H1 (cell line): ENCODE measurements around the gene CYB5B. TPM values are rescaled to one million over a fixed set of nuclear protein-coding genes. Genes with fewer than 3 reads are reported as not detected.

ENCODE experiments used
- CTCF ChIA-PET: fragments of 300-600 bp; sonication (Branson Sonifier 250); formaldehyde crosslinking; loops from one replicate; lab custom pipeline; 2021; ENCODE audit not compliant: partially characterized antibody; lab: Charles Lee
- POLR2A ChIA-PET: fragments of 300-600 bp; sonication (Branson Sonifier 250); formaldehyde crosslinking; loops from one replicate; lab custom pipeline; 2021; ENCODE audit warnings: inconsistent platforms; ENCODE audit not compliant: partially characterized antibody; lab: Charles Lee
- DNase-seq, 2 experiments: peaks; one replicate each; pipeline versions ENCODE4 v3.0.0 to v3.0.0-alpha.2; 2010 to 2022; ENCODE audit warnings: low spot score in 2 of 2, low read depth in 1 of 2, mixed read lengths in 1 of 2
- FAIRE-seq: peaks from 2 replicates; lab custom pipeline; 2011; peaks lifted over from hg19 to GRCh38; lab: Jason Lieb, UNC
- H2AFZ ChIP-seq: 2 replicates; pipeline ENCODE4 v1.8.1; 2012; ENCODE audit warnings: low read length, inconsistent platforms
- H2AK5ac ChIP-seq: 2 replicates; pipeline ENCODE4 v1.6.1; 2013; ENCODE audit warnings: low read depth, low read length
- H2BK120ac ChIP-seq: replicated peaks from 2 replicates; pipeline ENCODE3; 2013; ENCODE audit warnings: low read depth, low read length, inconsistent platforms
- H2BK12ac ChIP-seq: 2 replicates; pipeline ENCODE4 v1.6.1; 2013; ENCODE audit warnings: low read depth, low read length
- H2BK15ac ChIP-seq: 2 replicates; pipeline ENCODE4 v1.6.1; 2013; ENCODE audit warnings: low read length
- H2BK20ac ChIP-seq: 2 replicates; pipeline ENCODE4 v1.6.1; 2013; ENCODE audit warnings: low read length
- H2BK5ac ChIP-seq: 2 replicates; pipeline ENCODE4 v1.6.1; 2013; ENCODE audit warnings: low read depth, low read length
- H3K14ac ChIP-seq: 2 replicates; pipeline ENCODE4 v1.6.1; 2013; ENCODE audit warnings: inconsistent platforms; ENCODE audit not compliant: insufficient read length
- H3K18ac ChIP-seq: 2 replicates; pipeline ENCODE4 v1.6.1; 2013; ENCODE audit warnings: low read length; ENCODE audit errors: extremely low read depth
- H3K23ac ChIP-seq: 2 replicates; pipeline ENCODE4 v1.6.1; 2013; ENCODE audit warnings: inconsistent platforms; ENCODE audit not compliant: insufficient read length
- H3K23me2 ChIP-seq: 2 replicates; pipeline ENCODE4 v1.6.1; 2013; ENCODE audit warnings: low read depth, low read length
- H3K27ac ChIP-seq: 2 replicates; pipeline ENCODE4 v1.6.1; 2011; ENCODE audit warnings: low read depth, low read length, inconsistent platforms
- H3K27me3 ChIP-seq, 4 experiments: replicated peaks in 1 of 4; 1 replicate in 1 of 4; 2 replicates in 3 of 4; pipeline versions ENCODE4 v1.6.1 to v1.8.1; 2011 to 2013; ENCODE audit warnings: low read length in 3 of 4, mild to moderate bottlenecking in 3 of 4, inconsistent platforms in 2 of 4, mixed read lengths in 2 of 4, moderate library complexity in 1 of 4; ENCODE audit not compliant: control insufficient read depth in 3 of 4, insufficient read depth in 3 of 4; ENCODE audit errors: extremely low read depth in 1 of 4
- H3K36me3 ChIP-seq, 4 experiments: 2 replicates each; pipeline versions ENCODE4 v1.6.1 to v1.8.1; 2011 to 2013; ENCODE audit warnings: mild to moderate bottlenecking in 4 of 4, low read length in 3 of 4, moderate library complexity in 2 of 4, control low read depth in 1 of 4, inconsistent platforms in 1 of 4; ENCODE audit not compliant: insufficient read depth in 4 of 4, control insufficient read depth in 2 of 4
- H3K4ac ChIP-seq: replicated peaks from 2 replicates; pipeline ENCODE3; 2013; ENCODE audit warnings: low read length, low read depth, mixed read lengths, inconsistent platforms; ENCODE audit not compliant: insufficient read length
- H3K4me1 ChIP-seq, 4 experiments: replicated peaks in 1 of 4; 1 replicate in 1 of 4; 2 replicates in 3 of 4; pipeline versions ENCODE4 v1.6.1 to v1.8.1; 2011 to 2013; ENCODE audit warnings: low read length in 3 of 4, inconsistent platforms in 2 of 4, mixed read lengths in 1 of 4; ENCODE audit not compliant: insufficient read depth in 4 of 4, control insufficient read depth in 3 of 4
- H3K4me2 ChIP-seq, 2 experiments: 2 replicates each; pipeline versions ENCODE4 v1.6.1 to v1.8.1; 2011 to 2013; ENCODE audit warnings: low read depth in 2 of 2, low read length in 2 of 2, control low read depth in 1 of 2, inconsistent platforms in 1 of 2, mild to moderate bottlenecking in 1 of 2; ENCODE audit not compliant: insufficient read depth in 1 of 2
- H3K4me3 ChIP-seq, 4 experiments: fragments of 200-600, 300-600 bp in 1 of 4; sonication (generic), shearing (Covaris generic), sonication (Bioruptor Twin) in 1 of 4; 2 replicates each; pipeline versions ENCODE4 v1.5.1 to v1.8.1; 2011 to 2016; ENCODE audit warnings: low read length in 4 of 4, low read depth in 3 of 4, control low read depth in 2 of 4, inconsistent platforms in 2 of 4, mild to moderate bottlenecking in 2 of 4, mixed read lengths in 1 of 4, moderate library complexity in 1 of 4; ENCODE audit not compliant: insufficient read depth in 2 of 4; ENCODE audit errors: extremely low read depth in 1 of 4
- H3K56ac ChIP-seq: replicated peaks from 2 replicates; pipeline ENCODE3; 2013; ENCODE audit warnings: low read depth, mild to moderate bottlenecking, mixed read lengths, low read length, inconsistent platforms; ENCODE audit not compliant: insufficient read length
- H3K79me1 ChIP-seq: 2 replicates; pipeline ENCODE4 v1.6.1; 2013; ENCODE audit warnings: low read depth, low read length, control low read depth
- H3K79me2 ChIP-seq, 2 experiments: 2 replicates each; pipeline versions ENCODE4 v1.6.1 to v1.8.1; 2012 to 2013; ENCODE audit warnings: low read length in 2 of 2, mild to moderate bottlenecking in 2 of 2, inconsistent platforms in 1 of 2; ENCODE audit not compliant: insufficient read depth in 2 of 2, control insufficient read depth in 1 of 2
- H3K9ac ChIP-seq, 4 experiments: replicated peaks in 1 of 4; 1 replicate in 1 of 4; 2 replicates in 3 of 4; pipeline versions ENCODE4 v1.6.1 to v1.8.1; 2011 to 2013; ENCODE audit warnings: low read depth in 3 of 4, low read length in 3 of 4, control low read depth in 2 of 4, mild to moderate bottlenecking in 2 of 4, moderate library complexity in 2 of 4, inconsistent platforms in 1 of 4; ENCODE audit errors: extremely low read depth in 1 of 4
- H3K9me3 ChIP-seq, 2 experiments: 2 replicates each; pipeline versions ENCODE4 v1.6.1 to v1.8.1; 2012 to 2013; ENCODE audit warnings: mild to moderate bottlenecking in 2 of 2, moderate library complexity in 2 of 2, control low read depth in 1 of 2, inconsistent platforms in 1 of 2, low read depth in 1 of 2, low read length in 1 of 2, mixed read lengths in 1 of 2; ENCODE audit not compliant: insufficient read depth in 2 of 2
- H4K20me1 ChIP-seq, 2 experiments: replicated peaks in 1 of 2; 2 replicates each; pipeline versions ENCODE3 to v1.8.1; 2011 to 2013; ENCODE audit warnings: inconsistent platforms in 2 of 2, low read length in 2 of 2, mild to moderate bottlenecking in 1 of 2; ENCODE audit not compliant: insufficient read depth in 2 of 2, control insufficient read depth in 1 of 2
- H4K5ac ChIP-seq: 2 replicates; pipeline ENCODE4 v1.6.1; 2013; ENCODE audit warnings: low read length, low read depth, mixed read lengths, inconsistent platforms; ENCODE audit not compliant: insufficient read length
- H4K8ac ChIP-seq: 2 replicates; pipeline ENCODE4 v1.8.0; 2013; ENCODE audit warnings: mild to moderate bottlenecking, moderate library complexity, low read length, inconsistent platforms; ENCODE audit not compliant: insufficient read depth; ENCODE audit errors: extremely low read depth
- H4K91ac ChIP-seq: replicated peaks from 2 replicates; pipeline ENCODE3; 2013; ENCODE audit warnings: low read length, mixed read lengths, inconsistent platforms; ENCODE audit not compliant: insufficient read length
- EGR1 ChIP-seq: IDR thresholded peaks from 2 replicates; pipeline ENCODE4 v1.6.1; 2011; ENCODE audit warnings: low read depth, low read length, borderline replicate concordance
- FOSL1 ChIP-seq: IDR thresholded peaks from 2 replicates; pipeline ENCODE4 v1.6.1; 2011; ENCODE audit warnings: mild to moderate bottlenecking, low read depth, low read length, moderate library complexity; ENCODE audit not compliant: insufficient read depth
- GABPA ChIP-seq: IDR thresholded peaks from 2 replicates; pipeline ENCODE4 v1.6.1; 2011; ENCODE audit warnings: mild to moderate bottlenecking, low read length, moderate library complexity, borderline replicate concordance; ENCODE audit not compliant: insufficient read depth
- HDAC6 ChIP-seq: IDR thresholded peaks from one replicate; pipeline ENCODE4 v1.7.1; 2012; ENCODE audit warnings: low read depth, mild to moderate bottlenecking, inconsistent platforms, low read length, moderate library complexity
- JUN ChIP-seq: IDR thresholded peaks from 2 replicates; pipeline ENCODE4 v1.6.1; 2011; ENCODE audit warnings: low read depth, mild to moderate bottlenecking, improper control_type of control experiment, low read length
- JUND ChIP-seq: IDR thresholded peaks from 2 replicates; pipeline ENCODE4 v1.6.1; 2011; ENCODE audit warnings: mild to moderate bottlenecking, improper control_type of control experiment, low read length
- SP2 ChIP-seq: IDR thresholded peaks from 2 replicates; pipeline ENCODE4 v1.6.1; 2012; ENCODE audit warnings: mild to moderate bottlenecking, low read length, inconsistent platforms
- TAF7 ChIP-seq: optimal IDR thresholded peaks from 2 replicates; pipeline ENCODE3; 2011; ENCODE audit warnings: low read depth, mild to moderate bottlenecking, inconsistent platforms, low read length, moderate library complexity, borderline replicate concordance
- TEAD4 ChIP-seq: IDR thresholded peaks from 2 replicates; pipeline ENCODE4 v1.6.1; 2012; ENCODE audit warnings: low read depth, low read length, inconsistent platforms, mixed read lengths
- polyA plus RNA-seq, 7 experiments: library from polyadenylated mRNA; depleted of rRNA in 3 of 7; stranded (reverse) in 5 of 7; unstranded in 2 of 7; fragments of >200 nt in 5 of 7; fragments of 200-250 nt in 2 of 7; gene quantifications; 1 replicate in 5 of 7; 2 replicates in 1 of 7; 4 replicates in 1 of 7; pipeline versions ENCODE4 v1.2.1 to v1.2.3, GENCODE V29; 2011 to 2013; ENCODE audit warnings: missing spikeins in 2 of 7, mixed read lengths in 2 of 7
- total RNA-seq: library from RNA; stranded (reverse); fragmentation: NEBNext Ultra II Directional; extraction: Animal tissue kit (Norgen Biotek cat#: 25700); gene quantifications from 2 replicates; pipeline ENCODE4 v1.2.1, GENCODE V29; 2021
- TF ChIP-seq, protein P1 (sequence below): IDR thresholded peaks from 2 replicates; pipeline ENCODE4 v1.6.1; 2011; ENCODE audit warnings: low read depth, mild to moderate bottlenecking, low read length; ENCODE audit not compliant: insufficient read depth
- TF ChIP-seq, protein P2 (sequence below): IDR thresholded peaks from 2 replicates; pipeline ENCODE4 v1.6.1; 2012; ENCODE audit warnings: inconsistent platforms
- TF ChIP-seq, protein P3 (sequence below): IDR thresholded peaks from 2 replicates; pipeline ENCODE4 v1.6.1; 2011; ENCODE audit warnings: low read length, improper control_type of control experiment
- TF ChIP-seq, protein P4 (sequence below): IDR thresholded peaks from 2 replicates; pipeline ENCODE4 v1.6.1; 2012; ENCODE audit warnings: inconsistent platforms

Gene CYB5B
- total and polyA plus RNA-seq, 2 of the 8 experiments (the other 6 are each of a cell fraction or from before 2014, with no cell fraction given): 108 to 127 TPM

DNA sequence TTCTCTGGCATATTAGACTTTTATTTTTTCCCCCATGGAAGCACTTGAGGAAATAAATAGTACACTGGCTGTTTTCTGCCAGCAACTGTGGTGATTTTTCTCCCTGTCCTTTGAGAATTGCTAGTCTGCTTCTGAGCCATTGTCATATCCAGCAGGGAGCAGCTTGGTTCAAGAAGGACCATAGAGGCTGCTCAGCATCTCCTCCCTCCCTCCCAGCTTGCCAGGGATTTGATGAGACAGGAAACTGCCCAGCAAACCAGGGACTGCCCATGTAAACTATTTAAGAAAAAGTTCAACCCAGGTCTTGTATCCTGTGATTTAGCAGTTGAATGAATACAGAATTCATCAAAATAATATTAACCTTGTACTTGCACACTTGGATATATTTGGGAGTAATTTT, 39.5 kb downstream of the CYB5B start:
- Histone ChIP-seq H3K14ac (no peak overlapping the region), H3K79me1 (no peaks in the 10 kb centered on the region), H3K9me3 (no peaks in the 10 kb centered on the region), H3K56ac (no peak overlapping the region), H2BK120ac (no peak overlapping the region), H4K8ac (no peak overlapping the region), H2AFZ (no peak overlapping the region), H3K23ac (no peak overlapping the region), H3K4me1 (no peaks in the 10 kb centered on the region), H4K5ac (no peak overlapping the region), H4K20me1 (no peaks in the 10 kb centered on the region), H3K36me3 (peaks cover 0 to 10% (median 2%) of the 10 kb centered on the region in 4 experiments; a peak in 3 of 8 replicates), H2BK12ac (no peak overlapping the region), H2BK20ac (no peak overlapping the region), H2BK15ac (no peak overlapping the region), H2BK5ac (no peak overlapping the region), H3K27me3 (no peaks in the 10 kb centered on the region), H2AK5ac (no peak overlapping the region), H3K79me2 (no peaks in the 10 kb centered on the region), H3K18ac (no peak overlapping the region), H3K4me3 (no peak overlapping the region), H4K91ac (no peak overlapping the region), H3K27ac (no peak overlapping the region), H3K4me2 (no peak overlapping the region), H3K9ac (no peak overlapping the region), H3K4ac (no peak overlapping the region), H3K23me2 (no peaks in the 10 kb centered on the region)
- FAIRE-seq (no peak), DNase-seq (no peak)
- POLR2A ChIA-PET: no interaction called here
- CTCF ChIA-PET: interaction anchor here (1.2 kb wide), 1 partner anchor 31 kb away, joined by 3 read pairs; no protein-coding TSS in a partner anchor
- no peak for TF ChIP-seq GABPA
- no peak for TF ChIP-seq HDAC6
- no peak for TF ChIP-seq JUND
- TF ChIP-seq EGR1: no peak
- no peak for TF ChIP-seq FOSL1
- TF ChIP-seq, protein P1, sequence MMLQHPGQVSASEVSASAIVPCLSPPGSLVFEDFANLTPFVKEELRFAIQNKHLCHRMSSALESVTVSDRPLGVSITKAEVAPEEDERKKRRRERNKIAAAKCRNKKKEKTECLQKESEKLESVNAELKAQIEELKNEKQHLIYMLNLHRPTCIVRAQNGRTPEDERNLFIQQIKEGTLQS: no peak
- TF ChIP-seq, protein P2, sequence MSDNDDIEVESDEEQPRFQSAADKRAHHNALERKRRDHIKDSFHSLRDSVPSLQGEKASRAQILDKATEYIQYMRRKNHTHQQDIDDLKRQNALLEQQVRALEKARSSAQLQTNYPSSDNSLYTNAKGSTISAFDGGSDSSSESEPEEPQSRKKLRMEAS: no peak
- TF ChIP-seq SP2: no peak
- TF ChIP-seq, protein P3, sequence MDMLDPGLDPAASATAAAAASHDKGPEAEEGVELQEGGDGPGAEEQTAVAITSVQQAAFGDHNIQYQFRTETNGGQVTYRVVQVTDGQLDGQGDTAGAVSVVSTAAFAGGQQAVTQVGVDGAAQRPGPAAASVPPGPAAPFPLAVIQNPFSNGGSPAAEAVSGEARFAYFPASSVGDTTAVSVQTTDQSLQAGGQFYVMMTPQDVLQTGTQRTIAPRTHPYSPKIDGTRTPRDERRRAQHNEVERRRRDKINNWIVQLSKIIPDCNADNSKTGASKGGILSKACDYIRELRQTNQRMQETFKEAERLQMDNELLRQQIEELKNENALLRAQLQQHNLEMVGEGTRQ: no peak
- TF ChIP-seq, protein P4, sequence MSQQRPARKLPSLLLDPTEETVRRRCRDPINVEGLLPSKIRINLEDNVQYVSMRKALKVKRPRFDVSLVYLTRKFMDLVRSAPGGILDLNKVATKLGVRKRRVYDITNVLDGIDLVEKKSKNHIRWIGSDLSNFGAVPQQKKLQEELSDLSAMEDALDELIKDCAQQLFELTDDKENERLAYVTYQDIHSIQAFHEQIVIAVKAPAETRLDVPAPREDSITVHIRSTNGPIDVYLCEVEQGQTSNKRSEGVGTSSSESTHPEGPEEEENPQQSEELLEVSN: no peak
- TF ChIP-seq JUN: no peak
- TF ChIP-seq TAF7: no peak
- TF ChIP-seq TEAD4: no peak
